ENCODE measurements around the gene MN1. TPM values are rescaled to one million over a fixed set of nuclear protein-coding genes. Genes with fewer than 3 reads are reported as not detected.

The MN1 gene
- polyA plus RNA-seq, 1 experiment, result 1.3 TPM

DNA sequence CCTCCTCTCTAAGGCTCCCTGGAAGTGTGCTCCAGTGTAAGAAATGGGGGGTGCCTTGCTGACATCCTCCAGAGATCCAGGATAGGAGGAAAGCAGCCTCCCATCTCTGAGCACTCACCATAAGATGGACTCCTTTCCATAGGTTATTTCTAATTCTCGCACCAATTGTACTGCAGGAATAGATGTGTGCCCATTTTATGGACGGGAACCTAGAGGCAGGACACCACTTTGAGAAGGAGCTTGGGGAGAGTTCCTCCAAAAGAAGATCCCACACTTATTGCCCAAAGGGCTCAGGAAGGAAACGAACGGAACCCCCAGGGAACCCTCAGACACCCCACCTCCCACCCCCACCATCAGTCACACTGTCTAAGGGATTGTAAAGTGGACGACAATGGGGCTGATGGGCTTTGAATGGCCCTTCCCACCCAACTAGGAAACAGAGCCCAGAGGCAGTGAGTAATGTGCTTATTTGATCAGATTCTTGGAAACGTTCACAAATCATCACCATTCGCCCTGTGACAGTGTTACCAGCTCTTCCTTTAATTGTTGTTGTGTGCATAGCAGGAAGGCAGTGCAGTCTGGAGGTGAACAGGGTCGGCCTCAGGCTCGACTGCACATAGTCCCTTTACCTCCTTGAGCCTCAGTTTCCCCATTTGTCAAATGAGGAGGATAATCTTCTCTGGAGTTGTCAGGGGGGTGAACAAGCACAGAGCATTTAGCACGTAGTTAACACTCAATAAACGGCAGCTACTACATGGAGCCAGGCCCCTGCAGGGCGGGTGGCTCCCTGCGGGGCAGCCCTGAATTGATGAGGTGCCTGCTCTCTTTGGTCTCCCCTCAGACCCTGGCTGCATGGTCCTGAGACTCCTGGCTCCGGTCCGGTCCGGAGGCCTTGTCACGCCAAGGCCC lies 8.4 kb upstream of the MN1 start:
- POLR2A ChIA-PET, result no interaction called here
- Histone ChIP-seq H3K27me3 (ENCODE audit: control insufficient read depth, insufficient read depth, low read length) (0 out of 2 replicates have a peak, but pooled peaks cover 2% of the 10 kb centered on the region), H3K36me3 (ENCODE audit: control insufficient read depth, insufficient read depth, low read length) (no peaks in the 10 kb centered on the region), H3K4me3 (ENCODE audit: low read depth, low read length) (no peak overlapping the region)
- TF ChIP-seq, protein P1, sequence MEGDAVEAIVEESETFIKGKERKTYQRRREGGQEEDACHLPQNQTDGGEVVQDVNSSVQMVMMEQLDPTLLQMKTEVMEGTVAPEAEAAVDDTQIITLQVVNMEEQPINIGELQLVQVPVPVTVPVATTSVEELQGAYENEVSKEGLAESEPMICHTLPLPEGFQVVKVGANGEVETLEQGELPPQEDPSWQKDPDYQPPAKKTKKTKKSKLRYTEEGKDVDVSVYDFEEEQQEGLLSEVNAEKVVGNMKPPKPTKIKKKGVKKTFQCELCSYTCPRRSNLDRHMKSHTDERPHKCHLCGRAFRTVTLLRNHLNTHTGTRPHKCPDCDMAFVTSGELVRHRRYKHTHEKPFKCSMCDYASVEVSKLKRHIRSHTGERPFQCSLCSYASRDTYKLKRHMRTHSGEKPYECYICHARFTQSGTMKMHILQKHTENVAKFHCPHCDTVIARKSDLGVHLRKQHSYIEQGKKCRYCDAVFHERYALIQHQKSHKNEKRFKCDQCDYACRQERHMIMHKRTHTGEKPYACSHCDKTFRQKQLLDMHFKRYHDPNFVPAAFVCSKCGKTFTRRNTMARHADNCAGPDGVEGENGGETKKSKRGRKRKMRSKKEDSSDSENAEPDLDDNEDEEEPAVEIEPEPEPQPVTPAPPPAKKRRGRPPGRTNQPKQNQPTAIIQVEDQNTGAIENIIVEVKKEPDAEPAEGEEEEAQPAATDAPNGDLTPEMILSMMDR (IDR thresholded peaks at IDR 0.05; ENCODE audit: insufficient read depth, low read depth, low read length), result no peak
- CTCF ChIA-PET, result no interaction called here
- no peak for DNase-seq (ENCODE audit: low read depth)

DNA sequence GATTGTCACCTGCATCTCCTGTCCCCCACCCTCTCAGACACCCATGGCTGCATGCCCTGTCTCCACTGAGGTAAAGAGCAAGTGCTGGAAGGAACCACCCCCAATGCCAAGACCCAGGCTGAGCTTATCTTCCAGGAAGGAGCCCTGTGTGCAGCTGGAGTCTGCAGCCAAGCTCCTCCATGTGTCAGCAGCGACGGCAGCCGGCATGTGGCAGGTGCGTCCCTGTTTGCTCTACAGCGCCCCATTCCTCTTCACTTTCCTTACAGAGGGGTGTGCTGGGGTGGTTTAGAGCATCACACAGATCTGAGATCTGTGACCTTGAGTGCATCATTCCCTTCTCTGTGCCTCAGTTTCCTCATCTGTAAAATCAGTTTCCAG lies 7.7 kb upstream of the MN1 start:
- no peak overlapping the region for H3K4me3 ChIP-seq (ENCODE audit: low read depth, low read length)
- ChIA-PET CTCF (no interaction called here), POLR2A (interaction anchor here (0.6 kb wide), 1 partner anchor 127 kb away, joined by 3 read pairs; no protein-coding TSS in a partner anchor)
- DNase-seq (ENCODE audit: low read depth), result no peak
- no peaks in the 10 kb centered on the region for H3K36me3 ChIP-seq (ENCODE audit: control insufficient read depth, insufficient read depth, low read length)
- TF ChIP-seq, protein P1 (IDR thresholded peaks at IDR 0.05; ENCODE audit: insufficient read depth, low read depth, low read length), result no peak
- 0 out of 2 replicates have a peak, but pooled peaks cover 2% of the 10 kb centered on the region for H3K27me3 ChIP-seq (ENCODE audit: control insufficient read depth, insufficient read depth, low read length)

DNA sequence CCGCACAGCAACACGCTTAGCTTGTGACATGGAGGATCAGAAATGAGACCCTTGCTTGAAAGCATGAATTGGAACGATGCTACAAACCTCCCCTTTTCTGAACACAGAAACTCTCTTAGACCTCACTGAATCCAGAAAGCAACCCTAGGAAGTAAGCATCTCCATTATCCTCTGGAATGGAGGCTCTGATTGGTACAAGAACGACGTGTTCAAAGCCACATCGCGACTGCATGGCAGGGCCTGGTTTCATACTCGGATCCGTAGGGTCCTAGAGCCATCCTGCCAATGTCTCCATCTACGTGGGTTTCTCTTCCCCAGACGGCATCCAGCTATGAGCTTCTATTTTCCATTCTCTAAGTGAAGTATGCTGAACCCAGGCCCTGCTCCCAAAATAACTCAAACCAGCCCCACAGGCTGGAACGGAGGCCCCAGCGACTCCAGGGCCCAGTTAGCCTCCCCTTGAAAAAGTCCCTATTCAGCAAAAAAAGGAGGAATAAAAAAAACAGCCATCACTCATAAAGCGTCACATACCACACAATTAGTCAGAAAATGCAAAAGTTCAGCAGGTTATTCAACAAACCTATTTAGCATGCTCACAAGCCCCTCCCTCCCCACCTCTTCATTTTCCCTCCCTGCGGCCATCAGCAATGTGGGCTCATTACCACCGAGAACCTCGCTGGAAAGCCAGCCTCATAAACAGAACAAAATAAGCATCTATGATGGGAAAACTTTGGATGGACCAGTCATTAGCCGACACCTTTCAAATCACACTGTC lies 7.1 kb upstream of the MN1 start:
- ChIA-PET CTCF (interaction anchor here (1.1 to 5.8 kb wide), 2 partner anchors 403 to 1052 kb away, joined by 5 to 34 read pairs; no protein-coding TSS in a partner anchor), POLR2A (interaction anchor here (0.6 kb wide), 1 partner anchor 128 kb away, joined by 3 read pairs; no protein-coding TSS in a partner anchor)
- no peaks in the 10 kb centered on the region for H3K36me3 ChIP-seq (ENCODE audit: control insufficient read depth, insufficient read depth, low read length)
- TF ChIP-seq, protein P1 (IDR thresholded peaks at IDR 0.05; ENCODE audit: insufficient read depth, low read depth, low read length), result no peak
- no peak for DNase-seq (ENCODE audit: low read depth)
- H3K4me3 ChIP-seq (ENCODE audit: low read depth, low read length), result no peak overlapping the region
- 0 out of 2 replicates have a peak, but pooled peaks cover 2% of the 10 kb centered on the region for H3K27me3 ChIP-seq (ENCODE audit: control insufficient read depth, insufficient read depth, low read length)

DNA sequence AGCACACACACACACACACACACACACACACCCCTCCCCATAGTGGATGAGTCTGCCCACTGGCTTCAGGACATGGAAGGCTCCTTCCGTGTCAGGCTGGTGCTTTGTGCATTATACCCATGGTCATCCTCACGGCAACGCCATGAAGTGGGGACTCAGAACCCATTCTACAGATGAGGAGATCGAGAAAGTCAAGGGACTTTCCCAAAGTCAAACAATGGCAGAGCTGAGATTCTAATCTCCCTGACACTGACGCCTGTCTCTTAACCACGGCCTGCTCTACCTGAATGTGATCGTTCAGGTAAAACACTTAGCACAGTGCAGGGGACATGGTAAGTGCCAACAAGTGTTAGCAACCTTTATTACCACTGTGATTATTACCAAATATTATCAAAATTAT lies 4.3 kb upstream of the MN1 start:
- POLR2A ChIA-PET, result no interaction called here

More for the DNA sequence above, 4.3 kb upstream of the MN1 start:
- TF ChIP-seq, protein P1 (IDR thresholded peaks at IDR 0.05; ENCODE audit: insufficient read depth, low read depth, low read length), result no peak
- H3K36me3 ChIP-seq (ENCODE audit: control insufficient read depth, insufficient read depth, low read length), result no peaks in the 10 kb centered on the region
- no peak overlapping the region for H3K4me3 ChIP-seq (ENCODE audit: low read depth, low read length)
- no peak for DNase-seq (ENCODE audit: low read depth)
- CTCF ChIA-PET, result interaction anchor here (0.7 to 5.8 kb wide), 4 partner anchors 71 to 693 kb away, joined by 3 to 34 read pairs (median 4); no protein-coding TSS in a partner anchor
- H3K27me3 ChIP-seq (ENCODE audit: control insufficient read depth, insufficient read depth, low read length), result 0 out of 2 replicates have a peak, but pooled peaks cover 2% of the 10 kb centered on the region

All from BJ (cell line).